Measurements from ENCODE around the gene FAM8A1. TPM values are rescaled to one million over a fixed set of nuclear protein-coding genes. Genes with fewer than 3 reads are reported as not detected.

FAM8A1 gene
- total and polyA plus RNA-seq, 4 donors: 12.1 to 38.4 (median 18.0) TPM

- WGBS, 2 donors: 52 to 57% methylated on average over 3 of the region's 3 CpGs
- peaks cover 10 to 17% (median 14%) of the 10 kb centered on the region in 4 donors for H3K36me3 ChIP-seq (ENCODE audit: control insufficient read depth in 4 of 4, insufficient read depth in 4 of 4, low read length in 4 of 4)
- no peak overlapping the region for H3K4me3 ChIP-seq
- ATAC-seq (ENCODE audit: insufficient read depth, low FRiP score): no peak
- no peaks in the 10 kb centered on the region for H3K27me3 ChIP-seq (ENCODE audit: control insufficient read depth in 3 of 3, insufficient read depth in 3 of 3, low read length in 2 of 3)
- no peaks in the 10 kb centered on the region for H3K9me3 ChIP-seq (ENCODE audit: control insufficient read depth in 4 of 4, insufficient read depth in 3 of 4, low read length in 3 of 4)
- TF ChIP-seq CTCF (IDR thresholded peaks at IDR 0.05; ENCODE audit: control extremely low read depth, extremely low read depth): no peak
- no peak overlapping the region for H3K27ac ChIP-seq (ENCODE audit: low read depth in 1 of 2, low read length in 1 of 2)
- no peak for DNase-seq
- H3K9ac ChIP-seq (ENCODE audit: insufficient read depth in 1 of 2, low read length in 2 of 2): no peak overlapping the region
- H3K4me1 ChIP-seq (ENCODE audit: control insufficient read depth in 5 of 5, insufficient read depth in 5 of 5, low read length in 5 of 5): no peaks in the 10 kb centered on the region
These were observed 56.5 kb downstream of the FAM8A1 start for GRCh38 chr6:17656644-17657043.

Small RNA genes within 50 kb of the gene (small RNA-seq; reads per million reads assigned to genes)
- gene RNU6-190P (ENCODE audit: low replicate concordance) (not detected), gene SUMO2P13 (ENCODE audit: low replicate concordance) (not detected)

Other genes starting within 250 kb of the FAM8A1 start
- 1 to 10 TPM; 3.3 to 5.7 TPM for gene CAP2, start 206.7 kb upstream of the FAM8A1 start, total RNA-seq
- gene CAP2, start 206.7 kb upstream of the FAM8A1 start, polyA plus RNA-seq: 1 to 10 TPM; 2.0 to 3.6 TPM
- gene NUP153, start 106.6 kb downstream of the FAM8A1 start, total RNA-seq: 10 to 100 TPM; 29.1 to 50.2 TPM
- 10 to 100 TPM in 1 of 2 donors, 1 to 10 TPM in 1; 6.2 to 14.8 TPM for gene NUP153, start 106.6 kb downstream of the FAM8A1 start, polyA plus RNA-seq